K562 (cell line): ENCODE data around the gene KLHL22. TPM values are rescaled to one million over a fixed set of nuclear protein-coding genes. Genes with fewer than 3 reads are reported as not detected.

Experiments
- ATAC-seq: fragments of 200-7000 bp; cut with Tn5 transposase; 3 replicates; pipeline ENCODE4 v1.9.1; 2020; ENCODE audit warnings: moderate library complexity
- BruUV-seq: library from RNA; stranded (reverse); fragments of 400-500 nt; replicated peaks from 2 replicates; lab custom pipeline; 2021; lab: Mats Ljungman, UMichigan
- CTCF ChIA-PET: fragments of 300-600 bp; formaldehyde crosslinking; extraction: SDS; loops from one replicate; lab custom pipeline; 2021; ENCODE audit warnings: low intra/inter-chr PET ratio; lab: Yijun Ruan, JAX
- POLR2A ChIA-PET: fragments of 300-600, 350-650 bp; sonication (Branson Sonifier 250); formaldehyde crosslinking; extraction: SDS; loops from one replicate; lab custom pipeline; 2021; ENCODE audit warnings: antibody characterized with exemption, inconsistent platforms; lab: Yijun Ruan, JAX
- DNase-seq, 4 experiments: peaks; one replicate each; pipeline versions ENCODE4 v3.0.0 to v3.0.0-alpha.2; 2011 to 2018; ENCODE audit warnings: low spot score in 3 of 4, mixed read lengths in 3 of 4; ENCODE audit errors: extremely low read depth in 1 of 4
- FAIRE-seq: peaks from 2 replicates; lab custom pipeline; 2011; peaks lifted over from hg19 to GRCh38; lab: Jason Lieb, UNC
- H2AFZ ChIP-seq: 2 replicates; pipeline ENCODE4 v1.6.0; 2011; ENCODE audit warnings: low read depth, low read length, control low read depth, inconsistent platforms
- H3K27ac ChIP-seq: fragments of 200-600 bp; 3 replicates; pipeline ENCODE4 v1.8.0; 2011; ENCODE audit warnings: low read depth, mild to moderate bottlenecking, control low read depth, inconsistent platforms, low read length, moderate library complexity, mixed read lengths; ENCODE audit errors: extremely low read depth
- H3K27me3 ChIP-seq, 2 experiments: fragments of 300-600 bp in 1 of 2; 2 replicates in 1 of 2; 3 replicates in 1 of 2; pipeline versions ENCODE4 v1.6.0 to v1.8.0; 2011; ENCODE audit warnings: inconsistent platforms in 2 of 2, low read length in 2 of 2, mild to moderate bottlenecking in 1 of 2, mixed read lengths in 1 of 2, moderate library complexity in 1 of 2; ENCODE audit not compliant: control insufficient read depth in 2 of 2, insufficient read depth in 2 of 2
- H3K36me3 ChIP-seq: fragments of 300-600 bp; 3 replicates; pipeline ENCODE4 v1.8.0; 2011; ENCODE audit warnings: mild to moderate bottlenecking, low read length, inconsistent platforms; ENCODE audit not compliant: control insufficient read depth, insufficient read depth
- H3K4me1 ChIP-seq, 2 experiments: fragments of 200-600 bp in 1 of 2; replicated peaks in 1 of 2; 2 replicates in 1 of 2; 3 replicates in 1 of 2; pipeline versions ENCODE4 v1.5.1 to v1.8.0; 2011; ENCODE audit warnings: inconsistent platforms in 2 of 2, low read length in 2 of 2, mild to moderate bottlenecking in 1 of 2, mixed read lengths in 1 of 2, moderate library complexity in 1 of 2; ENCODE audit not compliant: control insufficient read depth in 2 of 2, insufficient read depth in 2 of 2
- H3K4me2 ChIP-seq: 2 replicates; pipeline ENCODE4 v1.6.1; 2011; ENCODE audit warnings: low read length, control low read depth, inconsistent platforms, mixed read lengths; ENCODE audit not compliant: insufficient read depth
- H3K4me3 ChIP-seq: fragments of 200-600 bp; sonication (generic), shearing (Covaris generic); 2 replicates; pipeline ENCODE4 v1.5.1; 2016; ENCODE audit warnings: control low read depth, inconsistent platforms
- H3K79me2 ChIP-seq: fragments of 200-600 bp; 3 replicates; pipeline ENCODE4 v1.8.0; 2011; ENCODE audit warnings: low read length, inconsistent platforms; ENCODE audit not compliant: control insufficient read depth, insufficient read depth
- H3K9ac ChIP-seq, 2 experiments: 2 replicates each; pipeline versions ENCODE4 v1.6.0 to v1.6.1; 2011; ENCODE audit warnings: low read depth in 2 of 2, low read length in 2 of 2, control low read depth in 1 of 2, inconsistent platforms in 1 of 2, mild to moderate bottlenecking in 1 of 2, mixed read lengths in 1 of 2; ENCODE audit not compliant: insufficient read depth in 1 of 2
- H3K9me1 ChIP-seq: one replicate; pipeline ENCODE4 v1.6.0; 2011; ENCODE audit warnings: inconsistent platforms, mild to moderate bottlenecking, low read length, moderate library complexity; ENCODE audit not compliant: control insufficient read depth, insufficient read depth
- H3K9me3 ChIP-seq: replicated peaks from 2 replicates; pipeline ENCODE4 v1.5.1; 2011; ENCODE audit warnings: low read depth, low read length, inconsistent platforms; ENCODE audit not compliant: control insufficient read depth, insufficient read depth
- H4K20me1 ChIP-seq: replicated peaks from 2 replicates; pipeline ENCODE4 v1.6.1; 2011; ENCODE audit warnings: low read length, inconsistent platforms, mixed read lengths; ENCODE audit not compliant: control insufficient read depth, insufficient read depth
- ARID3B ChIP-seq: fragments of 250-450 bp; sonication (Bioruptor Pico); IDR thresholded peaks from 2 replicates; pipeline ENCODE4 v1.4.0; 2020; ENCODE audit warnings: borderline replicate concordance
- BRCA1 ChIP-seq, 2 experiments: fragments of 450-650 bp in 1 of 2; sonication (generic) in 1 of 2; formaldehyde crosslinking in 1 of 2; IDR thresholded peaks; 2 replicates each; pipeline versions ENCODE4 v1.5.0 to v1.6.1; 2017 to 2020; ENCODE audit warnings: mild to moderate bottlenecking in 1 of 2, missing genetic modification reagents in 1 of 2
- CBX3 ChIP-seq, 2 experiments: IDR thresholded peaks; 1 replicate in 1 of 2; 2 replicates in 1 of 2; pipeline ENCODE4 v1.6.1; 2012; ENCODE audit warnings: inconsistent platforms in 2 of 2, low read length in 2 of 2, borderline replicate concordance in 1 of 2, control low read depth in 1 of 2
- CEBPG ChIP-seq, 3 experiments: fragments of 200-800 bp in 1 of 3; sonication (Bioruptor generic) in 1 of 3; sonication (generic) in 1 of 3; formaldehyde crosslinking in 1 of 3; IDR thresholded peaks in 2 of 3; conservative IDR thresholded peaks in 1 of 3; 2 replicates each; pipeline versions ENCODE4 v1.6.1 to v1.8.0; 2016 to 2022; ENCODE audit warnings: missing compliant biosample characterization in 2 of 3, missing genetic modification characterization in 2 of 3, mild to moderate bottlenecking in 1 of 3, missing genetic modification reagents in 1 of 3
- ETV6 ChIP-seq, 3 experiments: fragments of 150-350 bp in 1 of 3; sonication (generic) in 1 of 3; formaldehyde crosslinking in 1 of 3; IDR thresholded peaks; 2 replicates each; pipeline versions ENCODE4 v1.6.1 to v1.8.0; 2014 to 2022; ENCODE audit warnings: borderline replicate concordance in 2 of 3, low read depth in 2 of 3, antibody characterized with exemption in 1 of 3, low read length in 1 of 3, mild to moderate bottlenecking in 1 of 3, missing genetic modification reagents in 1 of 3
- EZH2 ChIP-seq: IDR thresholded peaks from 2 replicates; pipeline ENCODE4 v1.6.1; 2012; ENCODE audit warnings: low read depth, mild to moderate bottlenecking, inconsistent platforms, low read length, borderline replicate concordance
- FOXP1 ChIP-seq: sonication (generic); formaldehyde crosslinking; IDR thresholded peaks from 2 replicates; pipeline ENCODE4 v1.8.0; 2022; ENCODE audit warnings: mild to moderate bottlenecking, missing genetic modification reagents
- ID3 ChIP-seq, 2 experiments: fragments of 250-450 bp in 1 of 2; fragments of 450-650 bp in 1 of 2; sonication (Bioruptor Pico) in 1 of 2; IDR thresholded peaks; 2 replicates each; pipeline versions ENCODE4 v1.6.1 to v1.8.0; 2016 to 2021; ENCODE audit warnings: mild to moderate bottlenecking in 2 of 2, moderate library complexity in 2 of 2, missing compliant biosample characterization in 1 of 2, missing genetic modification characterization in 1 of 2
- KLF1 ChIP-seq: fragments of 450-650 bp; IDR thresholded peaks from 2 replicates; pipeline ENCODE4 v1.6.1; 2016; ENCODE audit warnings: missing genetic modification characterization, missing compliant biosample characterization
- MLX ChIP-seq, 2 experiments: fragments of 450-650 bp in 1 of 2; sonication (generic) in 1 of 2; formaldehyde crosslinking; conservative IDR thresholded peaks; 2 replicates each; pipeline versions ENCODE4 v1.4.0 to v1.8.1; 2020 to 2022; ENCODE audit warnings: mild to moderate bottlenecking in 1 of 2, missing genetic modification reagents in 1 of 2
- TFAP4 ChIP-seq: sonication (generic); formaldehyde crosslinking; IDR thresholded peaks from 2 replicates; pipeline ENCODE4 v1.8.0; 2022; ENCODE audit warnings: missing genetic modification reagents, mild to moderate bottlenecking, moderate library complexity, borderline replicate concordance
- ZKSCAN3 ChIP-seq: fragments of 250-450 bp; sonication (Bioruptor Pico); IDR thresholded peaks from 2 replicates; pipeline ENCODE4 v1.4.0; 2020
- WGBS: fragments of 100-300 bp; shearing (Covaris generic); methylation state at CpG from one replicate; pipeline ENCODE4 v1.1.6; 2016; ENCODE audit warnings: low coverage, mixed read lengths; ENCODE audit not compliant: insufficient coverage; ENCODE audit errors: missing lambda C conversion rate; 5-methylcytosine and 5-hydroxymethylcytosine counted together
- in situ Hi-C: fragments of 300-500 bp; cut with MboI; formaldehyde crosslinking; loops from 4 replicates; pipeline ENCODE4 v1.15.0; 2018; ENCODE audit warnings: inconsistent platforms, mixed read lengths
- intact Hi-C: fragments of 100-400 bp; cut with micrococcal nuclease; formaldehyde crosslinking; loops from 2 replicates; pipeline ENCODE4 v1.14.2; 2022
- polyA plus RNA-seq, 8 experiments: library from polyadenylated mRNA; depleted of rRNA in 4 of 8; stranded (reverse) in 5 of 8; unstranded in 3 of 8; fragments of >200 nt; fragmentation: Nextera tagmentation in 2 of 8; fragmentation: Illumina TruSeq in 1 of 8; extraction: Ambion mirVana in 2 of 8; extraction: Trizol in 1 of 8; gene quantifications; 2 replicates each; pipeline versions ENCODE4 v1.2.1 to v1.2.3, GENCODE V29; 2011 to 2014; ENCODE audit warnings: inconsistent platforms in 1 of 8, missing spikeins in 1 of 8
- total RNA-seq, 7 experiments: library from RNA; depleted of rRNA in 6 of 7; stranded (reverse); fragments of >200 nt in 6 of 7; fragmentation: Illumina TruSeq in 2 of 7; extraction: Trizol in 2 of 7; gene quantifications; 2 replicates each; pipeline versions ENCODE4 v1.2.1 to v1.2.3, GENCODE V29; 2011 to 2021; ENCODE audit warnings: low replicate concordance in 1 of 7

Gene KLHL22
- total and polyA plus RNA-seq, 9 of the 15 experiments (the other 6 are each of a cell fraction or from before 2014, with no cell fraction given) = 1.3 to 25.6 (median 15.2) TPM

GRCh38 chr22:20421507-20421874 lies 74.1 kb downstream of the KLHL22 start (continued):
- TF ChIP-seq MLX (CRISPR knock-in tag; conservative IDR thresholded peaks at IDR 0.05) (peak in 1 of 2 experiments; percentile 27; a peak in 1 of 4 replicates), ETV6 (IDR thresholded peaks at IDR 0.05; ENCODE audit: borderline replicate concordance in 1 of 2, low read depth in 2 of 2, low read length in 1 of 2) (no peak), ETV6 (CRISPR knock-in tag; IDR thresholded peaks at IDR 0.05; ENCODE audit: borderline replicate concordance) (no peak)

- ChIA-PET POLR2A (interaction anchor here (1.2 to 2.5 kb wide), 2 partner anchors 8 to 10 kb away, joined by 5 to 20 read pairs; no protein-coding TSS in a partner anchor), CTCF (interaction anchor here (0.6 to 5.9 kb wide), 4 partner anchors 34 to 1186 kb away, joined by 3 to 195 read pairs (median 47); partner anchors contain the start of gene KLHL22)
- FAIRE-seq (no peak), ATAC-seq (no peak), DNase-seq (no peak)
- H3K9ac ChIP-seq = 0 out of 4 replicates have a peak overlapping the region, but pooled peaks of 1 of the 2 experiments have one; percentile 15
- peaks cover 18% of the 10 kb centered on the region for H4K20me1 ChIP-seq
- H3K9me3 ChIP-seq = no peaks in the 10 kb centered on the region
- H3K27me3 ChIP-seq = peaks cover 28 to 49% of the 10 kb centered on the region in 2 experiments; a peak in 4 of 5 replicates
- in situ Hi-C loops = loop anchor here (5.0 to 25.0 kb wide), 3 partner anchors 37 to 1883 kb away; partner anchors contain the start of gene TMEM191B
- peaks cover 0 to 36% of the 10 kb centered on the region in 2 experiments; a peak in 3 of 5 replicates for H3K4me1 ChIP-seq
- no TSS peak for BruUV-seq
- no peaks in the 10 kb centered on the region for H3K9me1 ChIP-seq
- H3K36me3 ChIP-seq = no peaks in the 10 kb centered on the region
- no peak overlapping the region for H3K27ac ChIP-seq
- H3K4me2 ChIP-seq = no peak overlapping the region
- WGBS = 31% methylated on average over 11 of the region's 11 CpGs
- intact Hi-C loops = no loop called here
- no peak overlapping the region; the same call in 1 of the 2 replicates for H2AFZ ChIP-seq
- no peak overlapping the region for H3K4me3 ChIP-seq
- no peaks in the 10 kb centered on the region for H3K79me2 ChIP-seq
- TF ChIP-seq FOXP1 (CRISPR knock-in tag) = peak; percentile 86; the same call in 1 of the 2 replicates
- TF ChIP-seq KLF1 (tag) = peak; percentile 13; the same call in 1 of the 2 replicates
- no peak for TF ChIP-seq ID3 (CRISPR knock-in tag; IDR thresholded peaks at IDR 0.05)
- no peak for TF ChIP-seq ID3 (tag; IDR thresholded peaks at IDR 0.05)
- peak; percentile 4; the same call in 1 of the 2 replicates for TF ChIP-seq TFAP4 (CRISPR knock-in tag)
- TF ChIP-seq EZH2 = no peak; the same call in 1 of the 2 replicates
- TF ChIP-seq ZKSCAN3 = no peak
- TF ChIP-seq CEBPG (CRISPR knock-in tag; IDR thresholded peaks at IDR 0.05) = 0 out of 2 replicates have a peak, but pooled peaks have one; percentile 12
- TF ChIP-seq CEBPG (tag; conservative IDR thresholded peaks at IDR 0.05 in 1 of 2, IDR thresholded peaks at IDR 0.05 in 1 of 2) = no peak
- no peak for TF ChIP-seq BRCA1 (IDR thresholded peaks at IDR 0.05)
- TF ChIP-seq BRCA1 (CRISPR knock-in tag; IDR thresholded peaks at IDR 0.05) = peak; percentile 46
- peak; percentile 84; the same call in 1 of the 2 replicates for TF ChIP-seq ARID3B
- TF ChIP-seq CBX3 (IDR thresholded peaks at IDR 0.05; ENCODE audit: borderline replicate concordance in 1 of 2, low read length in 2 of 2) = no peak
Measured at GRCh38 chr22:20420157-20420842, 75.3 kb downstream of the KLHL22 start.
